ENCODE results near the gene SORBS2.

- no peak for TF ChIP-seq ELF4 (CRISPR knock-in tag; IDR thresholded peaks at IDR 0.05; ENCODE audit: low read depth)
- no peak for TF ChIP-seq SP1 (CRISPR knock-in tag; conservative IDR thresholded peaks at IDR 0.05)
- TF ChIP-seq, protein P1, sequence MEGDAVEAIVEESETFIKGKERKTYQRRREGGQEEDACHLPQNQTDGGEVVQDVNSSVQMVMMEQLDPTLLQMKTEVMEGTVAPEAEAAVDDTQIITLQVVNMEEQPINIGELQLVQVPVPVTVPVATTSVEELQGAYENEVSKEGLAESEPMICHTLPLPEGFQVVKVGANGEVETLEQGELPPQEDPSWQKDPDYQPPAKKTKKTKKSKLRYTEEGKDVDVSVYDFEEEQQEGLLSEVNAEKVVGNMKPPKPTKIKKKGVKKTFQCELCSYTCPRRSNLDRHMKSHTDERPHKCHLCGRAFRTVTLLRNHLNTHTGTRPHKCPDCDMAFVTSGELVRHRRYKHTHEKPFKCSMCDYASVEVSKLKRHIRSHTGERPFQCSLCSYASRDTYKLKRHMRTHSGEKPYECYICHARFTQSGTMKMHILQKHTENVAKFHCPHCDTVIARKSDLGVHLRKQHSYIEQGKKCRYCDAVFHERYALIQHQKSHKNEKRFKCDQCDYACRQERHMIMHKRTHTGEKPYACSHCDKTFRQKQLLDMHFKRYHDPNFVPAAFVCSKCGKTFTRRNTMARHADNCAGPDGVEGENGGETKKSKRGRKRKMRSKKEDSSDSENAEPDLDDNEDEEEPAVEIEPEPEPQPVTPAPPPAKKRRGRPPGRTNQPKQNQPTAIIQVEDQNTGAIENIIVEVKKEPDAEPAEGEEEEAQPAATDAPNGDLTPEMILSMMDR (IDR thresholded peaks at IDR 0.05): no peak
- no peak for TF ChIP-seq ZNF317 (CRISPR knock-in tag; IDR thresholded peaks at IDR 0.05; ENCODE audit: borderline replicate concordance, low read depth)
- no peak for TF ChIP-seq ZNF121 (CRISPR knock-in tag; IDR thresholded peaks at IDR 0.05)
- no peak for TF ChIP-seq ZNF263 (CRISPR knock-in tag; IDR thresholded peaks at IDR 0.05; ENCODE audit: low read depth)
- TF ChIP-seq RELA (CRISPR knock-in tag; IDR thresholded peaks at IDR 0.05; ENCODE audit: borderline replicate concordance): no peak
- no peak for TF ChIP-seq TEAD1 (CRISPR knock-in tag; IDR thresholded peaks at IDR 0.05)
Observed at GRCh38 chr4:185734214-185734613, 77.8 kb downstream of the SORBS2 start.

All from WTC11 (cell line).